Neural progenitor cell (in vitro differentiated cells): ENCODE results near the gene CTH.

Experiments
- EZH2phosphoT487 ChIP-seq: fragments of 200-600 bp; sonication (generic); IDR thresholded peaks from 2 replicates; pipeline ENCODE4 v1.6.1; 2017; ENCODE audit warnings: antibody characterized with exemption
- TF ChIP-seq, protein P1 (sequence below): fragments of 200-600 bp; sonication (generic); IDR thresholded peaks from 2 replicates; pipeline ENCODE4 v1.5.1; 2017; ENCODE audit warnings: antibody characterized with exemption, mild to moderate bottlenecking

- no peak for TF ChIP-seq EZH2phosphoT487
- TF ChIP-seq, protein P1, sequence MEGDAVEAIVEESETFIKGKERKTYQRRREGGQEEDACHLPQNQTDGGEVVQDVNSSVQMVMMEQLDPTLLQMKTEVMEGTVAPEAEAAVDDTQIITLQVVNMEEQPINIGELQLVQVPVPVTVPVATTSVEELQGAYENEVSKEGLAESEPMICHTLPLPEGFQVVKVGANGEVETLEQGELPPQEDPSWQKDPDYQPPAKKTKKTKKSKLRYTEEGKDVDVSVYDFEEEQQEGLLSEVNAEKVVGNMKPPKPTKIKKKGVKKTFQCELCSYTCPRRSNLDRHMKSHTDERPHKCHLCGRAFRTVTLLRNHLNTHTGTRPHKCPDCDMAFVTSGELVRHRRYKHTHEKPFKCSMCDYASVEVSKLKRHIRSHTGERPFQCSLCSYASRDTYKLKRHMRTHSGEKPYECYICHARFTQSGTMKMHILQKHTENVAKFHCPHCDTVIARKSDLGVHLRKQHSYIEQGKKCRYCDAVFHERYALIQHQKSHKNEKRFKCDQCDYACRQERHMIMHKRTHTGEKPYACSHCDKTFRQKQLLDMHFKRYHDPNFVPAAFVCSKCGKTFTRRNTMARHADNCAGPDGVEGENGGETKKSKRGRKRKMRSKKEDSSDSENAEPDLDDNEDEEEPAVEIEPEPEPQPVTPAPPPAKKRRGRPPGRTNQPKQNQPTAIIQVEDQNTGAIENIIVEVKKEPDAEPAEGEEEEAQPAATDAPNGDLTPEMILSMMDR = no peak
Observed at GRCh38 chr1:70401974-70402373, 9.1 kb upstream of the CTH start.
